Ramos (cell line): ENCODE measurements around the gene MACROD1.

ENCODE experiments used
- in situ Hi-C: fragments of 300-500 bp; cut with MboI; formaldehyde crosslinking; loops from one replicate; pipeline ENCODE4 v1.14.3; 2022; ENCODE audit warnings: low sequenced_read_pairs; ENCODE audit not compliant: unreplicated experiment

MACROD1 gene

GRCh38 chr11:64026575-64027205 lies 139.2 kb downstream of the MACROD1 start:
- in situ Hi-C loops = no loop called here

GRCh38 chr11:64025205-64025604 lies 140.7 kb downstream of the MACROD1 start:
- in situ Hi-C loops = no loop called here

- in situ Hi-C loops = no loop called here
Observed at GRCh38 chr11:64023712-64024710, 141.9 kb downstream of the MACROD1 start.

GRCh38 chr11:64022125-64022784 lies 143.7 kb downstream of the MACROD1 start:
- in situ Hi-C loops = no loop called here

GRCh38 chr11:64021757-64022093 lies 144.2 kb downstream of the MACROD1 start:
- in situ Hi-C loops = no loop called here

GRCh38 chr11:64020976-64021756 lies 144.7 kb downstream of the MACROD1 start:
- in situ Hi-C loops = no loop called here

- in situ Hi-C loops = no loop called here
Observed at GRCh38 chr11:64019106-64020037, 146.5 kb downstream of the MACROD1 start.

- in situ Hi-C loops = no loop called here
Observed at GRCh38 chr11:64018310-64018709, 147.6 kb downstream of the MACROD1 start.

- in situ Hi-C loops = no loop called here
Observed at GRCh38 chr11:64017945-64018224, 148.0 kb downstream of the MACROD1 start.

GRCh38 chr11:64015935-64016845 lies 149.7 kb downstream of the MACROD1 start:
- in situ Hi-C loops = no loop called here

GRCh38 chr11:64015510-64015909 lies 150.4 kb downstream of the MACROD1 start:
- in situ Hi-C loops = no loop called here

GRCh38 chr11:64014356-64014755 lies 151.6 kb downstream of the MACROD1 start:
- in situ Hi-C loops = no loop called here

- in situ Hi-C loops = no loop called here
Observed at GRCh38 chr11:64013141-64013896, 152.6 kb downstream of the MACROD1 start.

GRCh38 chr11:64011371-64011770 lies 154.5 kb downstream of the MACROD1 start:
- in situ Hi-C loops = no loop called here

GRCh38 chr11:64010783-64011182 lies 155.1 kb downstream of the MACROD1 start:
- in situ Hi-C loops = no loop called here

- in situ Hi-C loops = no loop called here
Observed at GRCh38 chr11:64009710-64010109, 156.2 kb downstream of the MACROD1 start.

- in situ Hi-C loops = no loop called here
Observed at GRCh38 chr11:64008914-64009633, 156.8 kb downstream of the MACROD1 start.
